Measurements from ENCODE around the gene GPR63.

GPR63 gene

DNA sequence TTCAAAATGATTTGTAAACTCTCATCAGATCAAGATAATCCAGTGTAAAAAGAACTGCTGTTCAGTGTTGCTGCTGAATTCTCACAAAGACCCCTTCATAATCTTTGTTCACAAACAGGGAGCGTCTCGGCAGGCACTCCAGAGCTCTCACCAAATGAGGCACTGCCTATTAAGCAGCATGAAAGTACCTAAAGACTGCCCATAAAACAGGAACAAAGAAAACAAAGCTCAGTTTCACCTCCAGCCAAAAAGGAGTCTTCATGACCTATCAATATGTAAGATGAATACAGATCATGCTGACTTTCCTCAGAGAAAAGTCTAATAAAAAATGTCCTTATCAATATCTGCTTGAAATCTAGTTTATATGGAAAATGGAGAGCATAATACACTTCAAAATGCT lies 41.8 kb downstream of the GPR63 start:
- Mint-ChIP-seq H3K4me3 (no peak overlapping the region), H3K9me3 (no peaks in the 10 kb centered on the region), H3K27ac (peak overlapping the region; percentile 73), H3K4me1 (peaks cover 13% of the 10 kb centered on the region), H3K27me3 (ENCODE audit: low read depth, poor library complexity) (no peaks in the 10 kb centered on the region), H3K36me3 (ENCODE audit: low read depth) (peaks cover 18% of the 10 kb centered on the region)
- no peak for TF ChIP-seq CTCF (IDR thresholded peaks at IDR 0.05)
- no peak for DNase-seq

GRCh38 chr6:96794980-96795379 lies 42.3 kb downstream of the GPR63 start:
- TF ChIP-seq CTCF (IDR thresholded peaks at IDR 0.05): no peak
- Mint-ChIP-seq H3K9me3 (no peaks in the 10 kb centered on the region), H3K27ac (peak overlapping the region; percentile 73)

GRCh38 chr6:96792561-96793190 lies 44.6 kb downstream of the GPR63 start:
- no peak for DNase-seq
- no peak overlapping the region for H3K27ac Mint-ChIP-seq
- H3K36me3 Mint-ChIP-seq (ENCODE audit: low read depth): no peaks in the 10 kb centered on the region
- H3K4me1 Mint-ChIP-seq: peaks cover 13% of the 10 kb centered on the region
- no peaks in the 10 kb centered on the region for H3K27me3 Mint-ChIP-seq (ENCODE audit: low read depth, poor library complexity)
- H3K9me3 Mint-ChIP-seq: no peaks in the 10 kb centered on the region
- H3K4me3 Mint-ChIP-seq: no peak overlapping the region
- TF ChIP-seq CTCF (IDR thresholded peaks at IDR 0.05): no peak

More at GRCh38 chr6:96794980-96795379, 42.3 kb downstream of the GPR63 start:
- no peaks in the 10 kb centered on the region for H3K27me3 Mint-ChIP-seq (ENCODE audit: low read depth, poor library complexity)
- peaks cover 18% of the 10 kb centered on the region for H3K36me3 Mint-ChIP-seq (ENCODE audit: low read depth)
- no peak for DNase-seq
- no peak overlapping the region for H3K4me3 Mint-ChIP-seq
- H3K4me1 Mint-ChIP-seq: peaks cover 13% of the 10 kb centered on the region

GRCh38 chr6:96789871-96790270 lies 47.4 kb downstream of the GPR63 start:
- peaks cover 4% of the 10 kb centered on the region for H3K27me3 Mint-ChIP-seq (ENCODE audit: low read depth, poor library complexity)
- no peak for TF ChIP-seq CTCF (IDR thresholded peaks at IDR 0.05)
- no peak overlapping the region for H3K27ac Mint-ChIP-seq
- H3K36me3 Mint-ChIP-seq (ENCODE audit: low read depth): no peaks in the 10 kb centered on the region
- no peaks in the 10 kb centered on the region for H3K9me3 Mint-ChIP-seq
- no peak overlapping the region for H3K4me3 Mint-ChIP-seq
- no peak for DNase-seq
- peaks cover 6% of the 10 kb centered on the region for H3K4me1 Mint-ChIP-seq

- peaks cover 10% of the 10 kb centered on the region for H3K4me1 Mint-ChIP-seq
- H3K4me3 Mint-ChIP-seq: no peak overlapping the region
- DNase-seq: no peak
- peak overlapping the region; percentile 45 for H3K27ac Mint-ChIP-seq
- H3K36me3 Mint-ChIP-seq (ENCODE audit: low read depth): no peaks in the 10 kb centered on the region
- TF ChIP-seq CTCF (IDR thresholded peaks at IDR 0.05): no peak
- H3K9me3 Mint-ChIP-seq: no peaks in the 10 kb centered on the region
- H3K27me3 Mint-ChIP-seq (ENCODE audit: low read depth, poor library complexity): peaks cover 6% of the 10 kb centered on the region
Observed at GRCh38 chr6:96787846-96788580, 49.3 kb downstream of the GPR63 start.

DNA sequence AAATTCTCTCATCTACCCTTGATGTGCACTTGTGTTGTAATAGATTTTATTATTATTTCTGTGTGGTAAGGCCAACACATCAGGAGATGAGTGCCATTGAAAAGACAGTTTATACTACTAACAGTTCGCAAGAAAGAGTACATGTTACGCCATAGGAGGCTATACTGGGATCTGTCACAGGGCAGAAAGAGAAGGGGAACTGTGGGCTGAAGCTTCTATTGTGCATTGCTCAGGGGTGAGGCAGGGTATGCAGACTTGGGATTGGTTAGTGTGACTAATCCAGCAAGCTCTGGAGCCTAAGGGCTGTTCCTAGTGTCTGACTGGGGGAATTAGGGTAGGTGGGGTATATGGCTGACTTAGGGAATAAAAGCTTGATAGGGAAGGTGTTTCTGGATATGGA lies 50.9 kb downstream of the GPR63 start:
- peaks cover 10% of the 10 kb centered on the region for H3K4me1 Mint-ChIP-seq
- no peaks in the 10 kb centered on the region for H3K9me3 Mint-ChIP-seq
- no peak for TF ChIP-seq CTCF (IDR thresholded peaks at IDR 0.05)
- H3K27me3 Mint-ChIP-seq (ENCODE audit: low read depth, poor library complexity): peaks cover 7% of the 10 kb centered on the region
- no peak for DNase-seq
- no peak overlapping the region for H3K27ac Mint-ChIP-seq
- no peaks in the 10 kb centered on the region for H3K36me3 Mint-ChIP-seq (ENCODE audit: low read depth)
- no peak overlapping the region for H3K4me3 Mint-ChIP-seq
